HL-60 (cell line): ENCODE data around the gene NPEPL1.

ENCODE experiments used
- DNase-seq, 2 experiments: peaks; one replicate each; pipeline ENCODE4 v3.0.0-alpha.2; 2010 to 2020; ENCODE audit warnings: low read depth in 1 of 2, low spot score in 1 of 2
- H3K27ac ChIP-seq: fragments of 250-450 bp; sonication (Bioruptor Pico); replicated peaks from 2 replicates; pipeline ENCODE4 v1.5.1; 2020; ENCODE audit warnings: mild to moderate bottlenecking, moderate library complexity
- H3K27me3 ChIP-seq: fragments of 250-450 bp; sonication (Bioruptor Pico); 2 replicates; pipeline ENCODE4 v1.5.1; 2021; ENCODE audit warnings: mild to moderate bottlenecking, moderate library complexity; ENCODE audit not compliant: insufficient read depth, poor library complexity, severe bottlenecking
- H3K4me3 ChIP-seq: replicated peaks from 2 replicates; pipeline ENCODE4 v1.5.1; 2011; ENCODE audit warnings: mild to moderate bottlenecking, control low read depth, low read length; ENCODE audit not compliant: insufficient read depth
- CTCF ChIP-seq: IDR thresholded peaks from one replicate; pipeline ENCODE4 v1.5.1; 2011; ENCODE audit warnings: low read length, control low read depth, inconsistent platforms; ENCODE audit not compliant: insufficient read depth
- GABPA ChIP-seq: IDR thresholded peaks from 2 replicates; pipeline ENCODE4 v1.6.1; 2012; ENCODE audit warnings: low read depth
- POLR2AphosphoS5 ChIP-seq: IDR thresholded peaks from 2 replicates; pipeline ENCODE4 v1.6.1; 2012; ENCODE audit warnings: low read depth
- SPI1 ChIP-seq: IDR thresholded peaks from 2 replicates; pipeline ENCODE4 v1.6.1; 2012; ENCODE audit warnings: low read depth, mild to moderate bottlenecking, borderline replicate concordance
- TF ChIP-seq, protein P1 (sequence below): IDR thresholded peaks from 2 replicates; pipeline ENCODE4 v1.6.1; 2012; ENCODE audit warnings: low read depth; ENCODE audit not compliant: insufficient replicate concordance

Gene NPEPL1

DNA sequence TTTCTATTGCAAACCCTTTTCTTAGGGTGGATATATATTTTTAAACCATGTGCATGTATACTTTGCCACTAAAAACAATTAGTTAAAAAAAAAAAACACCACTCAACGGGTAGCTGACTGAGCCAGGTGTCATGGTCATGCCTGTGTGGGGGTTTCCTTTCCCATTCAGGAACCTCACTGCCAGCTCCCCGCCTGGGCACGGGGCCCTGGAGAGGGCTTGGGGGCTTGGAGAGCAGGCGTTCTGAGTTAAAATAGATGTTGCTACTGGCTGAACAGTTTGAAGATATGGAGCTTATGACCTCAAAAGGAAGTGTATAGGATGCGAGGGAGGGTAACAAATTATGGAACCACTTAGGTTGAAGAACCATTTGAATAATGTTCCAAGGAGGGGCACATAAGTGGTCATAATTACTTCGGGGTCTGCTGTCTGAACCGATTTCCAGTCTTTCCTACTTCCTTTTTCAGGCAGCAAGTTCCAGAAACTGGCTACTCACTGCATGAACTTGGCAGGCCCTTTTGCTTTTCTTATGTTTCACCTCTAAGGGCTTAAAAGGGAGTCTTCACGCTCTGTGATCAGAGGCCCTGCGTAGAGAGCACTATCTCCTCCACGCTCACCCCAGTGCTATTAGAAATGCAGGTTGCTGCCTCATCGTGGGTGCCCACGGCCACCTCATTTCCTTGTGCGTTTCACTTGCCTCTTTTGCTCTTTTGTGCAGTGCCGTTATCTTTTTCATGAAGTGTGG, 31.6 kb upstream of the NPEPL1 start:
- H3K4me3 ChIP-seq, result no peak overlapping the region
- H3K27me3 ChIP-seq, result no peaks in the 10 kb centered on the region
- no peak for DNase-seq
- no peak overlapping the region for H3K27ac ChIP-seq
- TF ChIP-seq, protein P1, sequence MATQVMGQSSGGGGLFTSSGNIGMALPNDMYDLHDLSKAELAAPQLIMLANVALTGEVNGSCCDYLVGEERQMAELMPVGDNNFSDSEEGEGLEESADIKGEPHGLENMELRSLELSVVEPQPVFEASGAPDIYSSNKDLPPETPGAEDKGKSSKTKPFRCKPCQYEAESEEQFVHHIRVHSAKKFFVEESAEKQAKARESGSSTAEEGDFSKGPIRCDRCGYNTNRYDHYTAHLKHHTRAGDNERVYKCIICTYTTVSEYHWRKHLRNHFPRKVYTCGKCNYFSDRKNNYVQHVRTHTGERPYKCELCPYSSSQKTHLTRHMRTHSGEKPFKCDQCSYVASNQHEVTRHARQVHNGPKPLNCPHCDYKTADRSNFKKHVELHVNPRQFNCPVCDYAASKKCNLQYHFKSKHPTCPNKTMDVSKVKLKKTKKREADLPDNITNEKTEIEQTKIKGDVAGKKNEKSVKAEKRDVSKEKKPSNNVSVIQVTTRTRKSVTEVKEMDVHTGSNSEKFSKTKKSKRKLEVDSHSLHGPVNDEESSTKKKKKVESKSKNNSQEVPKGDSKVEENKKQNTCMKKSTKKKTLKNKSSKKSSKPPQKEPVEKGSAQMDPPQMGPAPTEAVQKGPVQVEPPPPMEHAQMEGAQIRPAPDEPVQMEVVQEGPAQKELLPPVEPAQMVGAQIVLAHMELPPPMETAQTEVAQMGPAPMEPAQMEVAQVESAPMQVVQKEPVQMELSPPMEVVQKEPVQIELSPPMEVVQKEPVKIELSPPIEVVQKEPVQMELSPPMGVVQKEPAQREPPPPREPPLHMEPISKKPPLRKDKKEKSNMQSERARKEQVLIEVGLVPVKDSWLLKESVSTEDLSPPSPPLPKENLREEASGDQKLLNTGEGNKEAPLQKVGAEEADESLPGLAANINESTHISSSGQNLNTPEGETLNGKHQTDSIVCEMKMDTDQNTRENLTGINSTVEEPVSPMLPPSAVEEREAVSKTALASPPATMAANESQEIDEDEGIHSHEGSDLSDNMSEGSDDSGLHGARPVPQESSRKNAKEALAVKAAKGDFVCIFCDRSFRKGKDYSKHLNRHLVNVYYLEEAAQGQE, result no peak
- TF ChIP-seq SPI1, result no peak
- no peak for TF ChIP-seq POLR2AphosphoS5
- TF ChIP-seq CTCF, result no peak
- TF ChIP-seq GABPA, result no peak

DNA sequence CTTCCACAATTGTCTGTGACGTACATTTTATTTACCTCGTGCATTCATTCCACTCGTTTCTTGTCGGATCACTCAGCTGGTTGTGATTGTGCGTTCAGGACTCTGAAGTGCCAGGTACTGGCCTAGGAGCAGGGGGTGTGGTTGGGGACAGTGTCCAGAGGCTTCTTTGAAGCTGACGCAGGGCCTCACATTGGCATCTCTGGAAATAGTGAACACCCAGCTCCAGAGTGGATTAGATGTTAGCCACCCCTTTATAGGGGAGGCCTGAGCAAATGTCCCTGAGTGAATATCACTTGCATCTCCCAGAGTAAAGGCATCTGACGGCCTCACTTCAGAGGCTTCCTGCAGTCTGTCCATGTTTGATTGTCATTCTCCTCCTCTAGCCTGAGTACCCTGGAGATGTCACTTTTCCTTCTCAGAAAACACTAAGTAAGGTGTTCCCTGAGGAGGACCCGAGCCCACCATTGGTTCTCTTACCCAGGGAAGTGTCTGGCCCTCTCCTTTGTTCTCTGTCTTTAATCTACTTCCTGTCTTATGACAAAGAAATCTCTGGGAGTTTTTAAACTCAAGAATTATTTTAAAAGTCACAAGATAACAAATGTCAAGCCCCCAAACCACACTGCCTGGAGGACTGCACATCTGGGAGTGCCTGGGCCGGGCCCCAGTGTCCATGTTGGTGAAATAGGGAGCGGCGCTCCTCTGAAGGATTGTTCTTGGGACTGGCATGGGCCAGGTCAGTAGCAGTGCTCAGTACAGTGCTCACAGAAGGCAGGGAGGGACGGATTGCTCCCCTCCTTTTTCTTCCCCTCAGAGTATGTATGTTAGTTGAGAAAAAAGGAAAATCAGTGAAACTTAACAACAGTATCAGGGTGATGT, 30.8 kb upstream of the NPEPL1 start:
- DNase-seq, result no peak
- no peaks in the 10 kb centered on the region for H3K27me3 ChIP-seq
- TF ChIP-seq GABPA (no peak), SPI1 (no peak), POLR2AphosphoS5 (no peak), CTCF (no peak)
- TF ChIP-seq, protein P1, result no peak
- H3K27ac ChIP-seq, result no peak overlapping the region
- no peak overlapping the region for H3K4me3 ChIP-seq

- Histone ChIP-seq H3K4me3 (no peak overlapping the region), H3K27ac (no peak overlapping the region), H3K27me3 (no peaks in the 10 kb centered on the region)
- DNase-seq, result no peak
- TF ChIP-seq, protein P1, result no peak
- TF ChIP-seq CTCF (no peak), GABPA (no peak), SPI1 (no peak), POLR2AphosphoS5 (no peak)
Measured at GRCh38 chr20:58664331-58664730, 28.3 kb upstream of the NPEPL1 start.
